ENCODE measurements around the gene RELCH.

RELCH gene

DNA sequence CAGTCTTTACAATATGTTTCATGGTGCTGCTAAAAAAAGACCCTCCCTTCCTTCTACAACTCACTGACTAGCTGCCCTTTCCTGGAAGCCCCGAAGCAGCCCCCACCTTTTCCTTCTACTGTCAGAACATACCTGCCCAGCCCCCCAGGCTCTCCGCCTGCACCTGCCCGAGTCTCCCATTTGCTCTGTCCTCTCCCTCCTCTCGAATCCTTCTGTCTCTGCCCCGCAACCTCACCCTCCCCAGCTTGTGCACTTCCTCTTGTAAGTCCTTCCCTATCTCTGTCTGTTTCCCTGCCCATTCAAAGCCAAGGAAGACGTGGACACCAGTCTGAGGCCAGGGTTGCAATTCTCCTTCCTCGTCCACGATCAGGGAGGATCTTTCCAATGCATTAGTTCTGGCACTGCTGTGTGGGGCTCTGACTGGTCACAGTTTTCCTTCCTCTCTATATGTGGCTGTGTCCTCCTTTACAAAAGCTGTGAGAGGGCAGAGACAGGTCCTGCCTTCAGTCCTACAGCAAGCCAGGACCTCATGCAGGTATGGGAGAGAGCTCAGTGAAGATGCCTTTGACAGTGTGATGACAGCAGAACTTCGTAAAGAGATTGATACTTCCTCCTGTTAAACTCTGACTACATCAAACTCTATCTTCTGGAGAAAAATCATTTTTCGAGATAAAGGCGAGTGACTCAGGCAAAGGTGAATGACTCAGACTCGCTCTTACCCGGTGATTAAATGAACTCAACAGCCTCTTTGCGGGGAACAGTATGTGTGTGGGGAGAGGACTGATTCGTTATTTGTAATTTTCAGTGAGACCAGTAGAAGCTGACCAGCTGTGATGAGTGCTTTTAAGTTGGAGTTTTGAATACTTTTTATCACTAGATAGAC lies 152.3 kb downstream of the RELCH start:
- DNase-seq (ENCODE audit: low spot score) = no peak

DNA sequence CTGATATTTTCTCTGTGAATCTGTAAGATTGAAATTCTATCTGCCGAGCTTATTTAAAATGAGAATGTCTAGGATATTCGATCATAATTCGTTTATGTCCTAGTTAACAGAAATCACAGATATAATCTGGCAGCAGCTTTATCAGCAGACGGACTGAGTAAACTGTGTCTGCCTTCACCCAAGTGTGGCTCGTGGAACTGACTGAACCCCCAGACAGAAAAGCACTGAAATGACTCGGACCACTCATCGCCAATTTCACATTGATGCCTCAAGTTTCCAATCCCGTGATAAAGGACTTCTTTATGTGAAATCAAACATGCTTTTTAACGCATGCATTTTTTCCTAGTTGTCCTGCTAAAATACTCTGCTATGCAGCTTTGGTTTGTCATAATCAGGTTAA lies 153.9 kb downstream of the RELCH start:
- no peak for DNase-seq (ENCODE audit: low spot score)

DNA sequence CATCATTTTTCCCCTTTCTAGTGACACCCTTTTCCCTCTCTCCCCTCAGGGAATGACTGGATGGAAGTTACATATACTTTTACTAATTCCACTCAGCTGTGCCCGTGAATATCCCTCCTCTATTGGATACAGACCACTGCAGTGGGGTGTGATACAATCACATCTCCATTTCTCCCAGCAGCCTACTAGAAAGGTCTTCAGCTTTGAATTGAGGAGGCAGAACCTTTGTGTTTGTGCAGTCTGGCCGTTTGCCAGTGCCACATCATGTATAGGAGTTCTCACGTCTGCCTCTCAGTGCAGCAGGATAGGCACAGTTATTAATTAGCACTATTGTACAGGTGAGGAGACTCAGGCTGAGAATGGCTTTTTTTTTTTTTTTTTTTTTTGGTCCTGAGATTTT lies 154.4 kb downstream of the RELCH start:
- DNase-seq (ENCODE audit: low spot score) = no peak

DNA sequence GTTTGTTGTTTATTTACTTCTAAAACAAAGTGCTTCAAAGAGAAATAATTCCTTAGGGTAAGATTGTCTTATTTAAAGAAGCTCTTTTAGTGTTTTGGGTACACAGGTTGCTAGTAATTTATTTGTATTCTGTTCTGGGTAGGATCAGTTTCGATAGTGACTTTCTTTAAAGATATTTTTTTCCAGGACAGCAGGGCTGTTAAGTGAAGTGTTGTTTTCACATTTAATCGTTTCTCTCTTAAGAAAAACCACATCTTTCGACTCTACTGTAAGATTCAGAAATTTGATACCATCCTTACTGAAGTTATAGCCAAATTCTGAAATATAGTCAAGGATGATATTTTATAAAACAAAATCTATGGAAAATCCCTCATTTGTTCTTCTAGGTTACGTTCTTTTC lies 155.8 kb downstream of the RELCH start:
- no peak for DNase-seq (ENCODE audit: low spot score)

DNA sequence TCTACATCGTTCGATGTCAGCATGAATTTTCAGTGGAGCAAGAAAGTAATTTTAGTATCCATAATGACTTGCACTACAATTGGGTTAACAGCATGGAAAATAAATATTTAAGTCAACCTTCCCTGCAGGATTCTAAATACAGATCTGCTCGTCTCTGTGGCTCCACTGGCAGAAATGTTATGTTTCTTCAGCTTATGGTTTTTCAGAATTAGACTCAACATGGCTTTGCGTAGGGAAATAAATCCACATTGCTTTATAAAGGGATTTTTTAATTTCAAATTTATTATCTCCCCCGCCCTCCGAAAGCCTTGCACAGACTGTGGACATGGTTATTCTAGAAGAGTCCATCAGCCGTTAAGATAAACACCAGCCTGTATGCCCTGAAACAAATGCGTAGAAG lies 156.3 kb downstream of the RELCH start:
- DNase-seq (ENCODE audit: low spot score) = no peak

DNA sequence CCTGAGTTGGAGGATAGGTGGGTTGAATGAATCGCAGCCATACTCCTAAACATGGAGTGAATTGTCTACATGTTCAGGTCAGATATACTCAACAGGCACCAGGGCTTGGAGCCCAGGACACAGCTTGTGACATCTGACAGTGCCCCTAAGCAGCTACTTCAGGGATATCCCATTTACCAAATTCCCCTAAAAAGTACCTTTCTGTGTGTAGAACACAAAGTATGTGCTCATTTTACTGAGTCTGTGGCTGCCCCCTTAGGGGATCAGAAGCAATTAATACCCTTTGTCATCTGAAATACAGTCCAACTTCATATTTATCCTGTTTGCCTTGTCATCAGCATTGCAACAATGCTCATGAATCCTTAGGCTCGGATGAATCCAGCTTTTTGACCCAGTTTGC lies 158.9 kb downstream of the RELCH start:
- DNase-seq (ENCODE audit: low spot score) = no peak

DNA sequence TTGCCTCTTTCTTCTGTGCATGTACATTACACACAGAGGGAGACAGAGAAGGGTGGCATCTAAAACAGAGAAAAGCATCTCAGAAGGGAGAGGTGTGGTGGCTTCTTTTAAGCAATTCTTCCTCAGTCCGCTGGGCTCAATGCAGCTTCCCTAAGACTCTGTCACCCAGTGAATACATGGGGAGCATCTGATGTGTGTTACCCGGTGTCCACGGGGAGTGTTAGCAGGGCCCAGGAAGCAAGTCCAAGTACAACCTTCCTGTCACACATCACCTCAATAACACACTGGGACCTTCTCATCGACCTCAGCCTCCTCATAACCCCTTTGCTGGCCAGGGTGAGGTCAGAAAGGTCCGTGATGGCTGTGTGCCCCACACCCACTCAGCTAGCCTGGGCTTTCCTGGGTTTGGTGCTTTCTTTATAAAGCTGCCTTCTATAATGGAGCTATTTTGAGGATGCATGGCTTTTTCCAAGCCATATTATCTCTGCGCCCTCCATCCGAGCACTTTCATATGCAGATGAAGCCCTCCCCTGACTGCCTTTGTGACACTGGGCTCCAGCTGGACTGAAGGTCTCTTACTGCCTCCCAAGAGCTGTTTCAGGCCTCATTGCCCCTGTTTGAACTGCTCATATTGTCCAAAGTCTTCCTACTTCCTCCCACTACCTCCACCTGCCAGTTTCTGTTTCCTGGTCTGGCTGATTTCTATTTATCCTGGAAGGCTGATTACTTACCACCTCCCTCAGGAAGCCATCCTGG lies 159.5 kb downstream of the RELCH start:
- DNase-seq (ENCODE audit: low spot score) = no peak

DNA sequence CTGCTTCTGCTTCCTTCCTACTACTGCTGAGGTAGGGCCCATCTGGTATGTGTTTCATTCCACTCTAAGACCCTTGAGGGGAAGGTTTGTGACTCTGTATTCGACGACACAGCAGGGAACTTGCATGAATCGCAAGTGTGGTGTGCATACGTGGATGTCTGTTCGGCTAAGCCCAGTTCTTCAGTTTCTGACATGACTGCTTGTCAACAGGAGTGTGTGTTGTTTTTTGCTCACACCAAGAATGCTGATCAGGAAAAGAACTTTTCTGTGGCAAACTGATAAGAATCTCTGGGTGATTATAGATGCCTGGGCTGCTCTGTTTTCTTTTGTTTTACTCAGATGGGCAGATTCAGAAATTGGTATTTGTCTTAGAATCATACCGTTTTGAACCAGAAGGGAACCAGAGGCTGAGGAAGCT lies 160.0 kb downstream of the RELCH start:
- no peak for DNase-seq (ENCODE audit: low spot score)

DNA sequence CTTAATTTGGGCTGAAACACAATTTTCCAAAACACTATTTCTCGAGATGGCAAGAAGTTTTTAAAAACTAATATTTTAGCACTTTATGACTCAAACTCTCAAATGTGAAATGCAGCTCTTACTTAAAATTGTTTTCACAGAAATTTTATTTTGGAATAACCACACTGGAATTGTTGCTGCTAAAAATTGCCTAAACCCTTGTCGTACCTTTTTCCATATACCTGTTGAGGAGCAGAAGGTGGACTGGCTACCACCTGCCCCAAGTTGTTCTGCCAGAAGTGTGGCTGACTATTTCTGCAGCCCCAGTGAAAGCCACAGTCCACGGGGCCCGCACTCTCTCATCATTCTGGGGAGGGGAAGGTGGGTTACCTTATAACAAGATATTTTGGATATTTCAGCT lies 161.4 kb downstream of the RELCH start:
- DNase-seq (ENCODE audit: low spot score) = no peak

DNA sequence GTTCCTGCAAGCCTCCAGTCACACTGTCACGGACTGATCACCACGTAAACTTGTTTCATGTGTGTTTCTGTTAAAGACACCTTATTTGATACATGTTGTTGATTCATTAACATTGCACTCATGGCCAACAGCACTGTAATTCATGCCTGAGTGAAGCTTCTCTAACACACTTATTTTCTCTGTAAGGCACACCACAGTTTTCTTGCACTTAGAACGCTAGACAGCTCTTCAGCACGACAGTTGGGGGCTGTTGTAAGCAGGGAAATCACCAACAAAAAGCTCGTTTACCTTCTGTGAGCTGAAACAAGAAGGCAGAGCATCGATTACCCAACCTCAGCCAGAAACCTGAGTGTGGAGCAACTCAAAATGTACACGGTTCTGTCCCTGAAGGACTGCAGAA lies 166.1 kb downstream of the RELCH start:
- DNase-seq (ENCODE audit: low spot score) = no peak

DNA sequence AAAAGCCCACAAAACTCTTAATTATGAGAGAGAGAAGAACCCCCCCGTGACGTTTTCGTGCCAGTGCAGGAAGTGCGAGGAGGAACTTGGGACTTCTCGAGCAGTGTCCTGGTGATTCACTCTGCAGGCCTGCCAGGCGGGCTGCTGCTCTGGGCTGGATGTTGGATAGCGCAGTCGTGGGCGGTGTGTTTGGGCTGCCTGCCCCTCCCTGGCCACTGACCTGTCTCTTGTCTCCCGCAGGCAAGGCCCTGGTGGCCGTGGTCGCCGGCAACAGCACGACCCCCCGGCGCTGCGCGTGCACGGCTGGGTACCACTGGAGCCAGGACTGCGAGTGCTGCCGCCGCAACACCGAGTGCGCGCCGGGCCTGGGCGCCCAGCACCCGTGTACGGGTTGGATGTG lies 167.1 kb downstream of the RELCH start:
- DNase-seq (ENCODE audit: low spot score) = no peak

DNA sequence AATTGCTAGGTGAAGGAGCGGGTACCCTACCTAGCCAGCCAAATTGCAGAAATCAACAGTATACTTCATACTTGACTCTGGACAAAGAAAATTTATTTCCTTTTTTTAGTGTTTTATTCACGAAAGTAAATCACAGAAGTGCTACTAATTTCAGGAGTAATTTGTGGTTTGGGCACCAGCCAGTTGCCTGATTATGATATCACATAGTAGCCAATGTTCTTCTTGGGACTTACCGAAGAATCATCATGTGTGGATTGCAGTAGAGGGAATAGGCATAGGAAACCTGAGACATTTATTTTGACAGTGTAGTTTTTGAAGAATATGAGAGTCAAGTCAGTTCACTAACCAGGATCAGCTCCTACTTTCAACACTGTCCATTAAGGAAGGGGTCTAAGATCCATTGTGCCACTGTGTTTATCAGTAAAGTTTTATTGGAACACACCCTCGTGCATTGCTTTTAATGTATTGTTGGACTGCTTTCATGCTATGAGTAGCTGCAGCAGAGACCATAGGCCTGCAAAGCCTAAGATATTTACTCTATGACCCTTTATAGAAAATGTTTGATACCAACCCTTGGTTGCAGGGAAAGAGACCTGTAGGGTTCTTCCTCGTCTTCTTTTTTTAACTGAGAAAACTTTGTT lies 170.1 kb downstream of the RELCH start:
- no peak for DNase-seq (ENCODE audit: low spot score)
